GM23338 (cell line): ENCODE results near the gene ABL1. TPM values are rescaled to one million over a fixed set of nuclear protein-coding genes. Genes with fewer than 3 reads are reported as not detected.

ENCODE experiments used
- ATAC-seq: fragments of 200-7000 bp; cut with Tn5 transposase; 3 replicates; pipeline ENCODE4 v1.9.1; 2020
- DNase-seq: peaks from one replicate; pipeline ENCODE4 v3.0.0-alpha.2; 2015; ENCODE audit warnings: low spot score
- H2AFZ ChIP-seq: fragments of 200-600 bp; sonication (generic); 2 replicates; pipeline ENCODE4 v1.8.0; 2016; ENCODE audit warnings: antibody characterized with exemption, mild to moderate bottlenecking, moderate library complexity
- H3F3A ChIP-seq: fragments of 200-600 bp; sonication (generic); replicated peaks from 2 replicates; pipeline ENCODE4 v1.8.0; 2017; ENCODE audit warnings: antibody characterized with exemption, mixed run types, low read depth
- H3K27ac ChIP-seq: fragments of 200-600 bp; sonication (generic); 2 replicates; pipeline ENCODE4 v1.6.1; 2016; ENCODE audit warnings: low read depth
- H3K27me3 ChIP-seq: fragments of 200-600 bp; sonication (generic); 2 replicates; pipeline ENCODE4 v1.8.0; 2016; ENCODE audit warnings: mild to moderate bottlenecking, mixed run types, moderate library complexity; ENCODE audit not compliant: insufficient read depth
- H3K36me3 ChIP-seq: fragments of 200-600 bp; sonication (generic); 2 replicates; pipeline ENCODE4 v1.8.0; 2016; ENCODE audit warnings: mild to moderate bottlenecking; ENCODE audit not compliant: insufficient read depth
- H3K4me1 ChIP-seq: fragments of 200-600 bp; sonication (generic); 2 replicates; pipeline ENCODE4 v1.8.0; 2016; ENCODE audit warnings: mild to moderate bottlenecking, moderate library complexity; ENCODE audit not compliant: insufficient read depth
- H3K4me2 ChIP-seq: fragments of 200-600 bp; sonication (generic); 2 replicates; pipeline ENCODE4 v1.7.1; 2017; ENCODE audit warnings: mixed run types
- H3K4me3 ChIP-seq: fragments of 200-600 bp; sonication (generic); 2 replicates; pipeline ENCODE4 v1.6.1; 2016; ENCODE audit warnings: mixed run types
- H3K79me2 ChIP-seq: fragments of 200-600 bp; sonication (generic); replicated peaks from 2 replicates; pipeline ENCODE4 v1.8.0; 2017; ENCODE audit warnings: mild to moderate bottlenecking; ENCODE audit not compliant: insufficient read depth
- H3K9me2 ChIP-seq: fragments of 200-600 bp; sonication (generic); 2 replicates; pipeline ENCODE4 v1.8.0; 2017; ENCODE audit not compliant: insufficient read depth
- H4K20me1 ChIP-seq: fragments of 200-600 bp; sonication (generic); replicated peaks from 2 replicates; pipeline ENCODE4 v1.8.0; 2017; ENCODE audit warnings: mild to moderate bottlenecking; ENCODE audit not compliant: insufficient read depth
- H3K27ac Mint-ChIP-seq: 2 replicates; pipeline ENCODE4 v1.8.0; 2020; ENCODE audit warnings: inconsistent platforms, mild to moderate bottlenecking, moderate library complexity, mixed read lengths
- H3K27me3 Mint-ChIP-seq: 3 replicates; pipeline ENCODE4 v1.8.0; 2022; ENCODE audit warnings: low read depth, mild to moderate bottlenecking, moderate library complexity, mixed read lengths, inconsistent platforms; ENCODE audit not compliant: insufficient read depth, poor library complexity
- H3K36me3 Mint-ChIP-seq: 3 replicates; pipeline ENCODE4 v1.8.0; 2021; ENCODE audit warnings: low read depth, mild to moderate bottlenecking, inconsistent platforms, moderate library complexity, mixed read lengths
- H3K4me1 Mint-ChIP-seq: 3 replicates; pipeline ENCODE4 v1.8.0; 2020; ENCODE audit warnings: mild to moderate bottlenecking, inconsistent platforms, mixed read lengths
- H3K4me3 Mint-ChIP-seq: 3 replicates; pipeline ENCODE4 v1.8.0; 2021; ENCODE audit warnings: moderate library complexity, mild to moderate bottlenecking, inconsistent platforms, mixed read lengths
- H3K9me3 Mint-ChIP-seq: 3 replicates; pipeline ENCODE4 v1.8.0; 2020; ENCODE audit warnings: moderate library complexity, mild to moderate bottlenecking, inconsistent platforms, mixed read lengths
- EZH2 ChIP-seq: fragments of 200-600 bp; sonication (generic); IDR thresholded peaks from one replicate; pipeline ENCODE4 v1.8.0; 2017; ENCODE audit warnings: antibody characterized with exemption, mild to moderate bottlenecking, low read depth; ENCODE audit not compliant: unreplicated experiment
- EZH2phosphoT487 ChIP-seq: fragments of 200-600 bp; sonication (generic); IDR thresholded peaks from one replicate; pipeline ENCODE4 v1.8.1; 2018; ENCODE audit warnings: antibody characterized with exemption; ENCODE audit not compliant: unreplicated experiment
- JUNB ChIP-seq: IDR thresholded peaks from one replicate; pipeline ENCODE4 v1.6.1; 2016; ENCODE audit warnings: antibody characterized with exemption; ENCODE audit not compliant: unreplicated experiment
- NANOG ChIP-seq: IDR thresholded peaks from 2 replicates; pipeline ENCODE4 v1.6.1; 2016; ENCODE audit warnings: antibody characterized with exemption, borderline replicate concordance
- POLR2AphosphoS5 ChIP-seq: IDR thresholded peaks from 2 replicates; pipeline ENCODE4 v1.6.1; 2016; ENCODE audit warnings: antibody characterized with exemption, low read depth
- STAT1 ChIP-seq: IDR thresholded peaks from one replicate; pipeline ENCODE4 v1.6.1; 2016; ENCODE audit warnings: antibody characterized with exemption; ENCODE audit not compliant: unreplicated experiment
- polyA plus RNA-seq: library from polyadenylated mRNA; unstranded; fragments of >200 nt; fragmentation: Nextera tagmentation; extraction: Ambion mirVana; gene quantifications from 2 replicates; pipeline ENCODE4 v1.2.1, GENCODE V29; 2016
- total RNA-seq: library from RNA; depleted of rRNA; stranded (reverse); fragments of >200 nt; shearing (Covaris generic); gene quantifications from 2 replicates; pipeline ENCODE4 v1.2.3, GENCODE V29; 2014
- TF ChIP-seq, protein P1 (sequence below), 2 experiments: fragments of 200-600 bp in 1 of 2; sonication (generic) in 1 of 2; conservative IDR thresholded peaks; 2 replicates each; pipeline versions ENCODE4 v1.5.1 to v1.6.1; 2016 to 2017; ENCODE audit warnings: antibody characterized with exemption in 2 of 2, low read depth in 2 of 2, mild to moderate bottlenecking in 2 of 2, moderate library complexity in 1 of 2
- TF ChIP-seq, protein P2 (sequence below): fragments of 250-450 bp; sonication (Bioruptor Pico); IDR thresholded peaks from 2 replicates; pipeline ENCODE4 v1.5.0; 2020; ENCODE audit warnings: mild to moderate bottlenecking, moderate library complexity
- TF ChIP-seq, protein P3 (sequence below): IDR thresholded peaks from 2 replicates; pipeline ENCODE4 v1.6.1; 2016; ENCODE audit warnings: antibody characterized with exemption

Gene ABL1
- total and polyA plus RNA-seq, 2 experiments from 2014 or later = 20.7 to 85.1 TPM

- peaks cover 18% of the 10 kb centered on the region for H3K4me1 ChIP-seq
- ATAC-seq (no peak), DNase-seq (no peak)
- no peaks in the 10 kb centered on the region for H3K36me3 ChIP-seq
- Mint-ChIP-seq H3K4me1 (peaks cover 31% of the 10 kb centered on the region), H3K4me3 (no peak overlapping the region), H3K27ac (peak overlapping the region; percentile 49; the same call in 1 of the 2 replicates), H3K27me3 (peaks cover 3% of the 10 kb centered on the region), H3K9me3 (peaks cover 8% of the 10 kb centered on the region; the same call in 2 of the 3 replicates), H3K36me3 (peaks cover 12% of the 10 kb centered on the region; the same call in 2 of the 3 replicates)
- no peak for TF ChIP-seq STAT1
- TF ChIP-seq, protein P1, sequence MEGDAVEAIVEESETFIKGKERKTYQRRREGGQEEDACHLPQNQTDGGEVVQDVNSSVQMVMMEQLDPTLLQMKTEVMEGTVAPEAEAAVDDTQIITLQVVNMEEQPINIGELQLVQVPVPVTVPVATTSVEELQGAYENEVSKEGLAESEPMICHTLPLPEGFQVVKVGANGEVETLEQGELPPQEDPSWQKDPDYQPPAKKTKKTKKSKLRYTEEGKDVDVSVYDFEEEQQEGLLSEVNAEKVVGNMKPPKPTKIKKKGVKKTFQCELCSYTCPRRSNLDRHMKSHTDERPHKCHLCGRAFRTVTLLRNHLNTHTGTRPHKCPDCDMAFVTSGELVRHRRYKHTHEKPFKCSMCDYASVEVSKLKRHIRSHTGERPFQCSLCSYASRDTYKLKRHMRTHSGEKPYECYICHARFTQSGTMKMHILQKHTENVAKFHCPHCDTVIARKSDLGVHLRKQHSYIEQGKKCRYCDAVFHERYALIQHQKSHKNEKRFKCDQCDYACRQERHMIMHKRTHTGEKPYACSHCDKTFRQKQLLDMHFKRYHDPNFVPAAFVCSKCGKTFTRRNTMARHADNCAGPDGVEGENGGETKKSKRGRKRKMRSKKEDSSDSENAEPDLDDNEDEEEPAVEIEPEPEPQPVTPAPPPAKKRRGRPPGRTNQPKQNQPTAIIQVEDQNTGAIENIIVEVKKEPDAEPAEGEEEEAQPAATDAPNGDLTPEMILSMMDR (conservative IDR thresholded peaks at IDR 0.05; ENCODE audit: low read depth in 2 of 2) = no peak
- no peaks in the 10 kb centered on the region for H3K9me2 ChIP-seq
- H3K4me3 ChIP-seq = no peak overlapping the region
- H3K79me2 ChIP-seq = peaks cover 34% of the 10 kb centered on the region
- H2AFZ ChIP-seq = no peak overlapping the region
- no peak overlapping the region for H3K4me2 ChIP-seq
- H3K27ac ChIP-seq = no peak overlapping the region
- H4K20me1 ChIP-seq = no peaks in the 10 kb centered on the region
- H3K27me3 ChIP-seq = no peaks in the 10 kb centered on the region
- H3F3A ChIP-seq = no peaks in the 10 kb centered on the region; the same call in 1 of the 2 replicates
Measured at GRCh38 chr9:130820135-130820738, 14.8 kb upstream of the ABL1 start.

DNA sequence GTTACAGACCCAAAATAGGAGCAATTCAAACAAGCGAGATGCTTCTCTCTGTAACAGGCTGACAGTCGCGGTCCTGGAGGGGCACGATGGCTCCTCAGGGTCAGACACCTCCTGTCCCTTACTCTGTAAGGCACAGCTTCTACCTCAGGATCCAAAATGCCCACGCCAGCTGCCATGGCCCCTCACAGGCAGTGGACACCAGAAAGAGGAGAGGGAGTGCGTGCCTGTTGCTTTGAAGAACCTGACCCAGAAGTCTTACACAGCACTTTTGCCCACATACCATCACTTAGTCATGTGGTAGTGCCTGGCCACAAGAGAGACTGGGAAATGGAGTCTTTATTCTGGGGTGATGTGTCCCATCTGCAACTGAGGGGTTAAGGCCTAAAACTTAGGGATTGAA is 11.6 kb upstream of the ABL1 start:
- Histone ChIP-seq H2AFZ (no peak overlapping the region), H3K27me3 (no peaks in the 10 kb centered on the region), H3K4me3 (peak overlapping the region; percentile 10; the same call in 1 of the 2 replicates), H4K20me1 (no peaks in the 10 kb centered on the region), H3F3A (no peaks in the 10 kb centered on the region; the same call in 1 of the 2 replicates), H3K36me3 (no peaks in the 10 kb centered on the region), H3K79me2 (peaks cover 57% of the 10 kb centered on the region), H3K27ac (peak overlapping the region; percentile 88), H3K4me1 (peaks cover 31% of the 10 kb centered on the region), H3K9me2 (no peaks in the 10 kb centered on the region), H3K4me2 (peak overlapping the region; percentile 42)
- peak overlapping the region; percentile 29; the same call in 2 of the 3 replicates for H3K4me3 Mint-ChIP-seq
- no peak for DNase-seq
- peaks cover 6% of the 10 kb centered on the region for H3K36me3 Mint-ChIP-seq
- ATAC-seq = no peak; the same call in 2 of the 3 replicates
- H3K27me3 Mint-ChIP-seq = peaks cover 4% of the 10 kb centered on the region
- H3K9me3 Mint-ChIP-seq = peaks cover 6% of the 10 kb centered on the region
- peaks cover 45% of the 10 kb centered on the region for H3K4me1 Mint-ChIP-seq
- peak overlapping the region; percentile 88 for H3K27ac Mint-ChIP-seq
- TF ChIP-seq, protein P2, sequence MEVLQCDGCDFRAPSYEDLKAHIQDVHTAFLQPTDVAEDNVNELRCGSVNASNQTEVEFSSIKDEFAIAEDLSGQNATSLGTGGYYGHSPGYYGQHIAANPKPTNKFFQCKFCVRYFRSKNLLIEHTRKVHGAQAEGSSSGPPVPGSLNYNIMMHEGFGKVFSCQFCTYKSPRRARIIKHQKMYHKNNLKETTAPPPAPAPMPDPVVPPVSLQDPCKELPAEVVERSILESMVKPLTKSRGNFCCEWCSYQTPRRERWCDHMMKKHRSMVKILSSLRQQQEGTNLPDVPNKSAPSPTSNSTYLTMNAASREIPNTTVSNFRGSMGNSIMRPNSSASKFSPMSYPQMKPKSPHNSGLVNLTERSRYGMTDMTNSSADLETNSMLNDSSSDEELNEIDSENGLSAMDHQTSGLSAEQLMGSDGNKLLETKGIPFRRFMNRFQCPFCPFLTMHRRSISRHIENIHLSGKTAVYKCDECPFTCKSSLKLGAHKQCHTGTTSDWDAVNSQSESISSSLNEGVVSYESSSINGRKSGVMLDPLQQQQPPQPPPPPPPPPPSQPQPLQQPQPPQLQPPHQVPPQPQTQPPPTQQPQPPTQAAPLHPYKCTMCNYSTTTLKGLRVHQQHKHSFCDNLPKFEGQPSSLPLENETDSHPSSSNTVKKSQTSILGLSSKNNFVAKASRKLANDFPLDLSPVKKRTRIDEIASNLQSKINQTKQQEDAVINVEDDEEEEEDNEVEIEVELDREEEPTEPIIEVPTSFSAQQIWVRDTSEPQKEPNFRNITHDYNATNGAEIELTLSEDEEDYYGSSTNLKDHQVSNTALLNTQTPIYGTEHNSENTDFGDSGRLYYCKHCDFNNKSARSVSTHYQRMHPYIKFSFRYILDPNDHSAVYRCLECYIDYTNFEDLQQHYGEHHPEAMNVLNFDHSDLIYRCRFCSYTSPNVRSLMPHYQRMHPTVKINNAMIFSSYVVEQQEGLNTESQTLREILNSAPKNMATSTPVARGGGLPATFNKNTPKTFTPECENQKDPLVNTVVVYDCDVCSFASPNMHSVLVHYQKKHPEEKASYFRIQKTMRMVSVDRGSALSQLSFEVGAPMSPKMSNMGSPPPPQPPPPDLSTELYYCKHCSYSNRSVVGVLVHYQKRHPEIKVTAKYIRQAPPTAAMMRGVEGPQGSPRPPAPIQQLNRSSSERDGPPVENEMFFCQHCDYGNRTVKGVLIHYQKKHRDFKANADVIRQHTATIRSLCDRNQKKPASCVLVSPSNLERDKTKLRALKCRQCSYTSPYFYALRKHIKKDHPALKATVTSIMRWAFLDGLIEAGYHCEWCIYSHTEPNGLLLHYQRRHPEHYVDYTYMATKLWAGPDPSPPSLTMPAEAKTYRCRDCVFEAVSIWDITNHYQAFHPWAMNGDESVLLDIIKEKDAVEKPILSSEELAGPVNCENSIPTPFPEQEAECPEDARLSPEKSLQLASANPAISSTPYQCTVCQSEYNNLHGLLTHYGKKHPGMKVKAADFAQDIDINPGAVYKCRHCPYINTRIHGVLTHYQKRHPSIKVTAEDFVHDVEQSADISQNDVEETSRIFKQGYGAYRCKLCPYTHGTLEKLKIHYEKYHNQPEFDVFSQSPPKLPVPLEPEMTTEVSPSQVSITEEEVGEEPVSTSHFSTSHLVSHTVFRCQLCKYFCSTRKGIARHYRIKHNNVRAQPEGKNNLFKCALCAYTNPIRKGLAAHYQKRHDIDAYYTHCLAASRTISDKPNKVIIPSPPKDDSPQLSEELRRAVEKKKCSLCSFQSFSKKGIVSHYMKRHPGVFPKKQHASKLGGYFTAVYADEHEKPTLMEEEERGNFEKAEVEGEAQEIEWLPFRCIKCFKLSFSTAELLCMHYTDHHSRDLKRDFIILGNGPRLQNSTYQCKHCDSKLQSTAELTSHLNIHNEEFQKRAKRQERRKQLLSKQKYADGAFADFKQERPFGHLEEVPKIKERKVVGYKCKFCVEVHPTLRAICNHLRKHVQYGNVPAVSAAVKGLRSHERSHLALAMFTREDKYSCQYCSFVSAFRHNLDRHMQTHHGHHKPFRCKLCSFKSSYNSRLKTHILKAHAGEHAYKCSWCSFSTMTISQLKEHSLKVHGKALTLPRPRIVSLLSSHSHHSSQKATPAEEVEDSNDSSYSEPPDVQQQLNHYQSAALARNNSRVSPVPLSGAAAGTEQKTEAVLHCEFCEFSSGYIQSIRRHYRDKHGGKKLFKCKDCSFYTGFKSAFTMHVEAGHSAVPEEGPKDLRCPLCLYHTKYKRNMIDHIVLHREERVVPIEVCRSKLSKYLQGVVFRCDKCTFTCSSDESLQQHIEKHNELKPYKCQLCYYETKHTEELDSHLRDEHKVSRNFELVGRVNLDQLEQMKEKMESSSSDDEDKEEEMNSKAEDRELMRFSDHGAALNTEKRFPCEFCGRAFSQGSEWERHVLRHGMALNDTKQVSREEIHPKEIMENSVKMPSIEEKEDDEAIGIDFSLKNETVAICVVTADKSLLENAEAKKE (CRISPR knock-in tag) = no peak
- TF ChIP-seq POLR2AphosphoS5 = no peak
- TF ChIP-seq, protein P1 (conservative IDR thresholded peaks at IDR 0.05; ENCODE audit: low read depth in 2 of 2) = no peak
- TF ChIP-seq EZH2 = no peak
- no peak for TF ChIP-seq EZH2phosphoT487
- TF ChIP-seq JUNB = no peak
- no peak for TF ChIP-seq STAT1
- TF ChIP-seq, protein P3, sequence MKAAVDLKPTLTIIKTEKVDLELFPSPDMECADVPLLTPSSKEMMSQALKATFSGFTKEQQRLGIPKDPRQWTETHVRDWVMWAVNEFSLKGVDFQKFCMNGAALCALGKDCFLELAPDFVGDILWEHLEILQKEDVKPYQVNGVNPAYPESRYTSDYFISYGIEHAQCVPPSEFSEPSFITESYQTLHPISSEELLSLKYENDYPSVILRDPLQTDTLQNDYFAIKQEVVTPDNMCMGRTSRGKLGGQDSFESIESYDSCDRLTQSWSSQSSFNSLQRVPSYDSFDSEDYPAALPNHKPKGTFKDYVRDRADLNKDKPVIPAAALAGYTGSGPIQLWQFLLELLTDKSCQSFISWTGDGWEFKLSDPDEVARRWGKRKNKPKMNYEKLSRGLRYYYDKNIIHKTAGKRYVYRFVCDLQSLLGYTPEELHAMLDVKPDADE = no peak
- TF ChIP-seq NANOG = no peak
